GM10266 (cell line): Measurements from ENCODE around the gene TTLL11.

Experiments
- DNase-seq: peaks from one replicate; pipeline ENCODE4 v3.0.0; 2012; ENCODE audit errors: extremely low spot score
- TF ChIP-seq, protein P1 (sequence below): IDR thresholded peaks from 2 replicates; pipeline ENCODE4 v1.5.1; 2012; ENCODE audit warnings: mild to moderate bottlenecking, low read depth; ENCODE audit not compliant: control insufficient read depth, insufficient read depth; ENCODE audit errors: missing control alignments

TTLL11 gene

DNA sequence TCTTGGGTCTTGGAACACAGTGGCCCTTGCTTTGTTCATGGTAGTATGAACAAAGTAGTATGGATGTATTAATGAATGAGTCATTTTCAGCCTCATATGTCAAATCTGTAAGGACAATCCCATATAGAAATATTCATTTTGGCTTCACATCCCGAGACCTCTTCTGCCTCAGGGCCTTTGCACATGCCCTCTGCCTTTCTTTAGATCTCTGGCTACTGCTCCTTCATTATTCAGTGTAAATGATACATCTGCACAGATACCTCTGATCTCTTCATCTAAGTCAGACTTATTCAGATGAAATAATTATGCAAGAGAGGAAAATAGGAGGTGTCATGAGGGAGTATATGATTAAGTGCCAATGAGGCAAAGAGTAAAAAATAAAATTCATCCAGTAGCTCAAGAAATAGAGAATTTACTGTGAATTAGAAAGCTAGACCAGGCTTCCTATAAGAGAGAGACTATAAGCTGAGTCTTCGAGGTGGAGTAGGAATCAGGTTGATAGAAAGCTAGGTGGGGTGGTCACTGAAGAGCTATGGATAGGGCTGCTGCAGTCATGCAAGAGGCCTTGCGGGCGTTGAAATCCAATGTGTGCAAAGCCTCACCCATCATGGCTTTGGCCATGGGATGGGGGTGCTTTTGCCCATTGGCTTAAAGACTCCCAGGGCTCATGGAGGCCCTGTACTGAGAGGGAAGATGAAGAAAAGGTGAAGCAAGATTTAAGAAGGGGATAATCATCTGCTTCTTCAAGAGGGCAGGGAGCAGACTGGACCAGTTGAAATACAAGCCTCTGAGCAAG lies 3.7 kb upstream of the TTLL11 start:
- no peak for DNase-seq
- TF ChIP-seq, protein P1, sequence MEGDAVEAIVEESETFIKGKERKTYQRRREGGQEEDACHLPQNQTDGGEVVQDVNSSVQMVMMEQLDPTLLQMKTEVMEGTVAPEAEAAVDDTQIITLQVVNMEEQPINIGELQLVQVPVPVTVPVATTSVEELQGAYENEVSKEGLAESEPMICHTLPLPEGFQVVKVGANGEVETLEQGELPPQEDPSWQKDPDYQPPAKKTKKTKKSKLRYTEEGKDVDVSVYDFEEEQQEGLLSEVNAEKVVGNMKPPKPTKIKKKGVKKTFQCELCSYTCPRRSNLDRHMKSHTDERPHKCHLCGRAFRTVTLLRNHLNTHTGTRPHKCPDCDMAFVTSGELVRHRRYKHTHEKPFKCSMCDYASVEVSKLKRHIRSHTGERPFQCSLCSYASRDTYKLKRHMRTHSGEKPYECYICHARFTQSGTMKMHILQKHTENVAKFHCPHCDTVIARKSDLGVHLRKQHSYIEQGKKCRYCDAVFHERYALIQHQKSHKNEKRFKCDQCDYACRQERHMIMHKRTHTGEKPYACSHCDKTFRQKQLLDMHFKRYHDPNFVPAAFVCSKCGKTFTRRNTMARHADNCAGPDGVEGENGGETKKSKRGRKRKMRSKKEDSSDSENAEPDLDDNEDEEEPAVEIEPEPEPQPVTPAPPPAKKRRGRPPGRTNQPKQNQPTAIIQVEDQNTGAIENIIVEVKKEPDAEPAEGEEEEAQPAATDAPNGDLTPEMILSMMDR, result no peak

DNA sequence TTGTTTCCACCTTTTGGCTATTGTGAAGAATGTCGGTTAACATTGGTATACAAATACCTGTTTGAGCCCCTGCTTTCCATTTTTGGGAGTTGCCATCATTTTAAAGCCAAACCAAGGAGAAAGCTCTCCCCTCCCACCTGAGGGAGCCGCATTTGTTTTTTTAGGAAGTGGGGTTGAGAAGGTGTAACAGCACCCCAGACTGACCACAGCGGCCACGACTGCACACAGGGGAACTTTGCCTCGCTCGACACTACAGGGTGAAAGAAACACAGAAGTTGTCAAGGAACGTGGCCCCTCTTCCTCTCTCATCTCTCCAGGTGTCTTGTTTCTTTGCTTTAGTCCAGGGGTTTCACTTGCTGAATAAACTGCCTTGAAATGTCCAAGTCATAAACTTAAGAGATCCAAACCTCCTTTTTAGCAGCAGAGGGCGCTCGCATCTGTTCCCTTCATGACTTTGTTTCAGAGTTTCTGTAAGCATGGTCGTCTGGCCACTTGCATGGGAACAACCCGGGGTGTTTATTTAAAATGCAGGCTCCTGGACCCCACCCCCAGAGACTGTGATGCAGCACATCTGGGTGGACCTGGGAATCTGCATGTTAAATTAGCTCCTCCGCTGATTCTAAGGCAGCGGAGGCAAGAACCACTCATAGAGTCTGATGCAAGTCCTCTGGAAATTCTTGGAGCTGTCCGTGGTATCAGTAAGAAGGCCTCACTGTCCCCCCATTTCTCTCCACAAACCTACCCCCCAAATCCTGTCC lies 2.1 kb upstream of the TTLL11 start:
- TF ChIP-seq, protein P1, result peak; percentile 66
- DNase-seq, result peak; percentile 63

DNA sequence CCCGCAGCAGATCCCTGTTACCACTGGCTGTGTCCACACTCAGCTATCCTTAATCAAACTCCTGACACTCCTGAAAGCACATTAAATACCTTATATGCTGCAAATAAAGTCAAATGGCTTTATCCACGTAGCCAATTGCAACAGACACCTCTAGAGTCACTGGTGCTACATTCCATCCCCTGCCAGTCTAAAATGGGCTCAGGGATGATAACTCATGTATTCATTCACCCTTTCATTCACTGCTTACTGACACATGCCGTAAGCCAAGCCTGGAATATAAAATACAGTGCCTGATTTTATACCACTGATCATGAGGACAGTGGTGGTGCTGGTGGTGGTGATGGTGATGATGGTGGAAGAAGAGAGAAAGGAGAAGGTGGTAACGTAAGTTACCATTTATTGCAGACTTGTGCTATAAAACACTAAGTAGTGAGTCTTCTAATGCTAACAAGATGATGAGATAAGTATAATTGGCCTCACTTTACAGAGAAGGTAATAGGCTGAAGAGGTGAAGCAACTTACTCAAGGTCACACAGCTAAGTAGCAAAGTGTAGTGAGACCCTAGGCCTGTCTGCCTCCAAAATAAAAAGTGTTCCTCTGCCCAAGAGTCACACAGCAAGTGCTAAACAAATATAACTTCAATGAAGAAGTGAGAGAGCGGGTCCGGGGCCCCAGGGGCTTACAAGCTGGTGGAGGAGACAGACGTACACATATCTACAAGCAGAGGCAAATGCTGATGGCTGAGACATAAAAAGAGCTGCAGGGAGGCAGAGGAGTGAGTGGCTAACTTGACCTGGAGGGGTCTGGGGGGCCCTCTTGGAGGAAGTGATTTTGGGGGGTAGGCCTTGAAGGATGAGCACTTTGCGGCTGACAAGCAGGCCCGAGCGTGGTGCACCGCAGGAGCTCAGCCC lies 1.2 kb downstream of the TTLL11 start:
- no peak for DNase-seq
- TF ChIP-seq, protein P1, result no peak

DNA sequence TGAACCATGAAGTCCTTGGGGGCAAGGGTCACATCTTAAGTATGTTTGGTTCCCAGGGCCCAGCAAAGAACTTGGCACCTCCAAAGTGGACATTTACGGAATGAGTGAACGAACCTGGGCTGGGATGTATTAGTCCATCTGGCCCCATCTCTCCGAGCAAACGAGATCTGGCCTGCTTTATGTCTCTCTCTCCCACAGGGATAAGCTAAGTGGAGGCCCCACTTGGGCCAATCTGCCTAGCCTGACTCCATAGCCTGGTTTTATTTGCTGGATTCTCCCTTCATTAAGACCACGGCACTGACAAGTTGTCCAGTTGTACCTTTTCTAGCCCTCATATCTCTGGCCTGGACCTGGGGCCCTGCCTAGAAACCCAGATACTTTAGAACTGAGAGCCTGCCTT lies 2.1 kb downstream of the TTLL11 start:
- TF ChIP-seq, protein P1, result no peak

DNA sequence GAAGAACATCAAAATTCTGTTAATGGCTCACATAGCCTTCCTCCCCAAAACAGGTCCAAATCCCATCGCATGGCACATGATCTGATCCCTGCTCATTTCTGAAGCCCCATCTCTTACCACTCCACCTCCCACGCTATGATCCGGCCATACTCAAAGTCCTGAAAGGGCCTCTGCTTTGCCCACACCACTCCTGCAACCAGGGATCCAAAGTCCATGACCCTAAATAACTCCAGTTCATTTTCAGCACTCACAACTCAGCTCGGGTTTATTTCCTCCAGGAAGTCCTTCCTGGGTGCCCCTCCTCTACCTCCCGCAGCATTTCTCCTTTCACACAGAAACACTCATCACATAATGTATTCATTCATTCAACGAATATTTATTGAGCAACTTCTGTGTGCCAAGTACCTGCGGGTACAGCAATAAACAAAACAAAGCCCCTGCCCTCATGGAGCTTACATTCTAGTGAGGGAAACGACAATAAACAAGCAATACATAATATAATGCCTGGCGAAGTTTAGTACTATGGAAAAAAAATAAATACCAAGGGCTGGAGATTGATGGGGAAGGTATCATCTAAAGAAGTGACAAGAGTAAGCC lies 2.7 kb downstream of the TTLL11 start:
- DNase-seq, result no peak
- TF ChIP-seq, protein P1, result no peak

More for the DNA sequence above, 2.1 kb downstream of the TTLL11 start:
- DNase-seq, result no peak

DNA sequence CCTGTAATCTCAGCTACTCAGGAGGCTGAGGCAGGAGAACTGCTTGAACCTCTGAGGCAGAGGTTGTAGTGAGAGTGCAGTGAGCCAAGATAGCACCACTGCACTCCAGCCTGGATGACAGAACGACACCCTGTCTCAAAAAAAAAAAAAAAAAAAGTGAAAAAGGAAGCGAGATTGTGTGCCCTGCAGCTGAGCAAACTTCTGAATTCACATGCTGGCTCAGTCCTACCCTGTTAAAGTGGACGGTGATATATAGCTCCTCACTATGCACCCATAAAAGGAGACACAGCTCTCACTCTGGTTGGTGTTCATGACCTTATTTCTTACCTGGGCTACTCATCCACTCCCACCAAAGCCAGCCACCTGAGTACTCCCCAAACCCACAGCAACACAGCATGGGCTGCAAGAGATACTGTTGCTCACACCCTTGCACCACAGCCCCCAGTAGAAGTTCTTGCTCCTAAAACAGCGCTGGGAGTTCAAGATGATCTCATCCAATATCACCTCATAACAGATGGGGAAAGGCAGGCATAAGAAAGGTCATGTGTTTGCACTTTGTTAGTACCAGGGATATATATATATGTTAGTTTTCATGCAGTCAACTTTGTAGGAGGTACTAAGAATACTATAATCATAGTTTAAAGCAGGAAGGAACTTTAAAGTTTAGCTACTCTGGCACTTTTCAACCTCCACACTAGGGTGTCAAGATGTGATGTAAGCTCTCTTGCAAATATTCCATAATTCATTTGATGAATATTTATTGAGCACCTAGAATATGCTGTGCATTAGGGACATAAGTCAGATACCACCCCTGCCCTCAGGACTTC lies 4.0 kb downstream of the TTLL11 start:
- TF ChIP-seq, protein P1, result no peak
- no peak for DNase-seq
